VCaP (cell line): ENCODE data around the gene LIPN.

Experiments used
- H3K27ac ChIP-seq: fragments of 450-650 bp; 2 replicates; pipeline ENCODE4 v1.5.1; 2017
- CTCF ChIP-seq: fragments of 450-650 bp; conservative IDR thresholded peaks from 2 replicates; pipeline ENCODE4 v1.5.1; 2017; ENCODE audit warnings: mild to moderate bottlenecking, moderate library complexity

Gene LIPN

GRCh38 chr10:88809621-88810020 lies 49.8 kb downstream of the LIPN start:
- H3K27ac ChIP-seq: no peak overlapping the region
- TF ChIP-seq CTCF: no peak

- TF ChIP-seq CTCF: peak; percentile 85
- H3K27ac ChIP-seq: no peak overlapping the region
These were observed 50.6 kb downstream of the LIPN start for GRCh38 chr10:88810196-88810961.

GRCh38 chr10:88813200-88813599 lies 53.4 kb downstream of the LIPN start:
- no peak for TF ChIP-seq CTCF

GRCh38 chr10:88819290-88819689 lies 59.5 kb downstream of the LIPN start:
- no peak overlapping the region for H3K27ac ChIP-seq
- TF ChIP-seq CTCF: no peak

More at GRCh38 chr10:88813200-88813599, 53.4 kb downstream of the LIPN start:
- H3K27ac ChIP-seq: peak overlapping the region; percentile 75

GRCh38 chr10:88820748-88821401 lies 61.1 kb downstream of the LIPN start:
- peak overlapping the region; percentile 25 for H3K27ac ChIP-seq
- TF ChIP-seq CTCF: no peak

GRCh38 chr10:88826388-88826787 lies 66.6 kb downstream of the LIPN start:
- TF ChIP-seq CTCF: no peak
- no peak overlapping the region for H3K27ac ChIP-seq

GRCh38 chr10:88827671-88828070 lies 67.9 kb downstream of the LIPN start:
- no peak overlapping the region for H3K27ac ChIP-seq
- TF ChIP-seq CTCF: no peak
